ENCODE measurements around the gene CNTNAP2.

DNA sequence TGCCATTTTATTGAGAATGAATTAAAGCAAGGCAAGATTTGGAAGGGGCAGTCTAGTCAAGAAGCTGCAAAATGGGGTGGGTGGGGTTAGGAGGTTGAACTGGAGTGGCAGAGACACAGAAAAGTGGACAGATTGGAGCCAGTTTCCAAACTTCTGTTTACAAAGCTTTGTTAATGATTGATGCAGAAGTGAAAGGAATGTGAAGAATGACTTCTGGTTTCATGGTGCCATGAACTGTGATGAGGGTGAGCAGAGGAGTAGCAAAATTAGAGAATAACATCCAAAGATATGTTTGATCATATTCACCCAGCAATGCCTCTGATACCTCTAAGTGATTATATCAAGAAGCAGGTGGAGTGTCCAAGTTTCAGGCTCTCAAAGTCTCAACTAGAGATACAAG lies 1356.0 kb downstream of the CNTNAP2 start:
- TF ChIP-seq, protein P1, sequence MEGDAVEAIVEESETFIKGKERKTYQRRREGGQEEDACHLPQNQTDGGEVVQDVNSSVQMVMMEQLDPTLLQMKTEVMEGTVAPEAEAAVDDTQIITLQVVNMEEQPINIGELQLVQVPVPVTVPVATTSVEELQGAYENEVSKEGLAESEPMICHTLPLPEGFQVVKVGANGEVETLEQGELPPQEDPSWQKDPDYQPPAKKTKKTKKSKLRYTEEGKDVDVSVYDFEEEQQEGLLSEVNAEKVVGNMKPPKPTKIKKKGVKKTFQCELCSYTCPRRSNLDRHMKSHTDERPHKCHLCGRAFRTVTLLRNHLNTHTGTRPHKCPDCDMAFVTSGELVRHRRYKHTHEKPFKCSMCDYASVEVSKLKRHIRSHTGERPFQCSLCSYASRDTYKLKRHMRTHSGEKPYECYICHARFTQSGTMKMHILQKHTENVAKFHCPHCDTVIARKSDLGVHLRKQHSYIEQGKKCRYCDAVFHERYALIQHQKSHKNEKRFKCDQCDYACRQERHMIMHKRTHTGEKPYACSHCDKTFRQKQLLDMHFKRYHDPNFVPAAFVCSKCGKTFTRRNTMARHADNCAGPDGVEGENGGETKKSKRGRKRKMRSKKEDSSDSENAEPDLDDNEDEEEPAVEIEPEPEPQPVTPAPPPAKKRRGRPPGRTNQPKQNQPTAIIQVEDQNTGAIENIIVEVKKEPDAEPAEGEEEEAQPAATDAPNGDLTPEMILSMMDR (conservative IDR thresholded peaks at IDR 0.05; ENCODE audit: low read length) = no peak
- TF ChIP-seq EZH2phosphoT487 (IDR thresholded peaks at IDR 0.05; ENCODE audit: borderline replicate concordance, low read depth, low read length) = no peak
